GM10266 (cell line): Measurements from ENCODE around the gene OSBP2.

ENCODE experiments used
- DNase-seq: peaks from one replicate; pipeline ENCODE4 v3.0.0; 2012; ENCODE audit errors: extremely low spot score
- CTCF ChIP-seq: IDR thresholded peaks from 2 replicates; pipeline ENCODE4 v1.5.1; 2012; ENCODE audit warnings: mild to moderate bottlenecking, low read depth; ENCODE audit not compliant: control insufficient read depth, insufficient read depth; ENCODE audit errors: missing control alignments

The OSBP2 gene

GRCh38 chr22:30832407-30832987 is 137.8 kb downstream of the OSBP2 start:
- DNase-seq = no peak
- TF ChIP-seq CTCF = no peak

- no peak for TF ChIP-seq CTCF
- DNase-seq = no peak
Observed at GRCh38 chr22:30833322-30833721, 138.6 kb downstream of the OSBP2 start.

- DNase-seq = no peak
- no peak for TF ChIP-seq CTCF
Observed at GRCh38 chr22:30837531-30837930, 142.9 kb downstream of the OSBP2 start.

GRCh38 chr22:30838111-30838510 is 143.4 kb downstream of the OSBP2 start:
- TF ChIP-seq CTCF = no peak
- no peak for DNase-seq

- DNase-seq = no peak
- no peak for TF ChIP-seq CTCF
Observed at GRCh38 chr22:30841273-30841672, 146.6 kb downstream of the OSBP2 start.

- no peak for TF ChIP-seq CTCF
- no peak for DNase-seq
Observed at GRCh38 chr22:30843245-30843644, 148.6 kb downstream of the OSBP2 start.

- TF ChIP-seq CTCF = no peak
- no peak for DNase-seq
Observed at GRCh38 chr22:30847583-30847982, 152.9 kb downstream of the OSBP2 start.
